HEK293T (cell line): ENCODE data around the gene DPM1.

Source experiments
- ARNT ChIP-seq: fragments of 450-650 bp; IDR thresholded peaks from 2 replicates; pipeline ENCODE4 v1.6.1; 2017; ENCODE audit warnings: mild to moderate bottlenecking
- BHLHE40 ChIP-seq: fragments of 450-650 bp; IDR thresholded peaks from 2 replicates; pipeline ENCODE4 v1.6.1; 2016; ENCODE audit warnings: mild to moderate bottlenecking, moderate library complexity, borderline replicate concordance
- FOXA1 ChIP-seq: fragments of 450-650 bp; IDR thresholded peaks from 2 replicates; pipeline ENCODE4 v1.6.1; 2016; ENCODE audit warnings: mild to moderate bottlenecking
- FOXK2 ChIP-seq: fragments of 450-650 bp; IDR thresholded peaks from 2 replicates; pipeline ENCODE4 v1.6.1; 2016; ENCODE audit warnings: mild to moderate bottlenecking
- FOXM1 ChIP-seq: fragments of 450-650 bp; IDR thresholded peaks from 2 replicates; pipeline ENCODE4 v1.6.1; 2017; ENCODE audit warnings: mild to moderate bottlenecking, borderline replicate concordance
- LEF1 ChIP-seq: fragments of 450-650 bp; IDR thresholded peaks from 2 replicates; pipeline ENCODE4 v1.6.1; 2017; ENCODE audit warnings: mild to moderate bottlenecking, borderline replicate concordance
- NFRKB ChIP-seq: fragments of 450-650 bp; IDR thresholded peaks from 2 replicates; pipeline ENCODE4 v1.6.1; 2016; ENCODE audit warnings: mild to moderate bottlenecking, moderate library complexity
- SP1 ChIP-seq: fragments of 450-650 bp; IDR thresholded peaks from 2 replicates; pipeline ENCODE4 v1.6.1; 2017
- TARDBP ChIP-seq: fragments of 450-650 bp; IDR thresholded peaks from 2 replicates; pipeline ENCODE4 v1.6.1; 2016
- ZNF384 ChIP-seq: fragments of 450-650 bp; IDR thresholded peaks from 2 replicates; pipeline ENCODE4 v1.6.1; 2016

DNA sequence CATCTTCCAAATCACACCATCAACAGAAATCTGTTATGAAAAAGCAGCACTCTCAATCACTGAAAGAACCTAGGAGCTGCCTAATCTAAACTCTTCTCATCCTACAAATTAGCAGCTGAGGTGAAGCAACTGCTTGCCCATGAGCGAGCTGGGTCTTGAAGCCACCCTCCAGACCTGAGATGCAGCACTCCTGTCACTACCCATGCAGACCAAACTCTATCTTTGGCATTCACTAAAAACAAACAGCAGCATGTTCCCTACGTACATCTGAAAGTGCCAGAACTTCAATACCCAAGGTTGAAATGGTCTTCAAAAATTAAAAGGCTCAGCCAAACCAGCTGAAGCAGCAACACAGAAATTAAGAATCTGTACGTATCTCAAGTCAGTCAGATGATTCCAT is 41.4 kb downstream of the DPM1 start:
- TF ChIP-seq FOXK2 (no peak), SP1 (no peak), ZNF384 (no peak), ARNT (no peak), BHLHE40 (no peak), LEF1 (no peak), FOXM1 (no peak), NFRKB (no peak), TARDBP (no peak), FOXA1 (no peak)
